H9 (cell line): ENCODE measurements around the gene PPP3CA. TPM values are rescaled to one million over a fixed set of nuclear protein-coding genes. Genes with fewer than 3 reads are reported as not detected.

ENCODE experiments used
- DNase-seq: peaks from one replicate; pipeline ENCODE4 v3.0.0-alpha.2; 2017
- H2AFZ ChIP-seq: one replicate; pipeline ENCODE4 v1.6.1; 2013; ENCODE audit warnings: mild to moderate bottlenecking, low read length, control low read depth, moderate library complexity
- H2AK5ac ChIP-seq: 2 replicates; pipeline ENCODE4 v1.6.1; 2013; ENCODE audit warnings: low read length, control low read depth, mixed read lengths; ENCODE audit not compliant: insufficient read length
- H2BK120ac ChIP-seq: one replicate; pipeline ENCODE4 v1.6.1; 2013; ENCODE audit warnings: low read depth, mild to moderate bottlenecking, low read length, control low read depth, inconsistent platforms; ENCODE audit not compliant: poor library complexity, severe bottlenecking
- H2BK12ac ChIP-seq: 2 replicates; pipeline ENCODE4 v1.6.1; 2013; ENCODE audit warnings: low read length, control low read depth, mixed read lengths, low read depth; ENCODE audit not compliant: insufficient read length
- H2BK15ac ChIP-seq: 2 replicates; pipeline ENCODE4 v1.6.1; 2013; ENCODE audit warnings: low read depth, low read length, control low read depth
- H2BK20ac ChIP-seq: one replicate; pipeline ENCODE4 v1.6.1; 2013; ENCODE audit warnings: low read depth, mild to moderate bottlenecking, low read length, control low read depth, inconsistent platforms; ENCODE audit not compliant: poor library complexity, severe bottlenecking
- H2BK5ac ChIP-seq: 2 replicates; pipeline ENCODE4 v1.6.1; 2013; ENCODE audit warnings: low read length, control low read depth, mixed read lengths; ENCODE audit not compliant: insufficient read length
- H3K14ac ChIP-seq: 2 replicates; pipeline ENCODE4 v1.6.1; 2013; ENCODE audit warnings: low read length, control low read depth; ENCODE audit not compliant: insufficient read depth
- H3K18ac ChIP-seq: 2 replicates; pipeline ENCODE4 v1.6.1; 2013; ENCODE audit warnings: low read depth, mild to moderate bottlenecking, mixed read lengths, low read length, control low read depth; ENCODE audit not compliant: insufficient read length
- H3K23ac ChIP-seq: 2 replicates; pipeline ENCODE4 v1.6.1; 2013; ENCODE audit warnings: low read length, control low read depth, mixed read lengths, low read depth; ENCODE audit not compliant: insufficient read length
- H3K23me2 ChIP-seq: 2 replicates; pipeline ENCODE4 v1.6.1; 2013; ENCODE audit warnings: low read depth, mild to moderate bottlenecking, mixed read lengths, low read length, control low read depth; ENCODE audit not compliant: insufficient read length, poor library complexity, severe bottlenecking
- H3K27ac ChIP-seq: 2 replicates; pipeline ENCODE4 v1.5.1; 2013; ENCODE audit warnings: low read length, control low read depth, mixed read lengths, low read depth; ENCODE audit not compliant: insufficient read length
- H3K27me3 ChIP-seq: 2 replicates; pipeline ENCODE4 v1.6.1; 2013; ENCODE audit warnings: low read length, control low read depth, inconsistent platforms; ENCODE audit not compliant: insufficient read depth
- H3K4ac ChIP-seq: 2 replicates; pipeline ENCODE4 v1.6.1; 2013; ENCODE audit warnings: low read depth, mild to moderate bottlenecking, control low read depth, inconsistent platforms, low read length, moderate library complexity
- H3K4me1 ChIP-seq: 2 replicates; pipeline ENCODE4 v1.6.1; 2013; ENCODE audit warnings: low read length, control low read depth, inconsistent platforms; ENCODE audit not compliant: insufficient read depth
- H3K4me2 ChIP-seq: 2 replicates; pipeline ENCODE4 v1.6.1; 2013; ENCODE audit warnings: low read length, control low read depth, mixed read lengths; ENCODE audit not compliant: insufficient read length, insufficient read depth
- H3K56ac ChIP-seq: 2 replicates; pipeline ENCODE4 v1.6.1; 2013; ENCODE audit warnings: low read depth, mild to moderate bottlenecking, mixed read lengths, low read length, control low read depth; ENCODE audit not compliant: insufficient read length
- H3K79me1 ChIP-seq: 2 replicates; pipeline ENCODE4 v1.6.1; 2013; ENCODE audit warnings: low read depth, mild to moderate bottlenecking, moderate library complexity, low read length, control low read depth, inconsistent platforms; ENCODE audit not compliant: insufficient read depth, poor library complexity, severe bottlenecking
- H3K79me2 ChIP-seq: 2 replicates; pipeline ENCODE4 v1.6.1; 2013; ENCODE audit warnings: low read length, control low read depth, inconsistent platforms; ENCODE audit not compliant: insufficient read depth
- H3K9ac ChIP-seq: 2 replicates; pipeline ENCODE4 v1.6.1; 2013; ENCODE audit warnings: low read length, control low read depth, mixed read lengths; ENCODE audit not compliant: insufficient read length; ENCODE audit errors: extremely low read depth
- H3K9me3 ChIP-seq: one replicate; pipeline ENCODE4 v1.6.1; 2013; ENCODE audit warnings: low read depth, low read length, inconsistent platforms; ENCODE audit not compliant: control insufficient read depth
- H3T11ph ChIP-seq: one replicate; pipeline ENCODE4 v1.6.1; 2013; ENCODE audit warnings: mild to moderate bottlenecking, low read length, control low read depth, inconsistent platforms
- H4K20me1 ChIP-seq: one replicate; pipeline ENCODE4 v1.6.1; 2013; ENCODE audit not compliant: control insufficient read depth, insufficient read length, insufficient read depth
- H4K5ac ChIP-seq: 2 replicates; pipeline ENCODE4 v1.6.1; 2013; ENCODE audit warnings: low read depth, mild to moderate bottlenecking, mixed read lengths, low read length, control low read depth; ENCODE audit not compliant: insufficient read length
- H4K8ac ChIP-seq: replicated peaks from 2 replicates; pipeline ENCODE4 v1.6.1; 2013; ENCODE audit warnings: low read length, control low read depth, mixed read lengths, low read depth; ENCODE audit not compliant: insufficient read length
- H4K91ac ChIP-seq: 2 replicates; pipeline ENCODE4 v1.6.1; 2013; ENCODE audit warnings: low read depth, mild to moderate bottlenecking, moderate library complexity, mixed read lengths, low read length, control low read depth; ENCODE audit not compliant: insufficient read length
- H3K27ac Mint-ChIP-seq, 3 experiments: 2 replicates in 2 of 3; 3 replicates in 1 of 3; pipeline ENCODE4 v1.8.0; 2020 to 2021; ENCODE audit warnings: mixed read lengths in 3 of 3, mild to moderate bottlenecking in 1 of 3, moderate library complexity in 1 of 3
- H3K27me3 Mint-ChIP-seq: 2 replicates; pipeline ENCODE4 v1.8.0; 2021; ENCODE audit warnings: low read depth, mild to moderate bottlenecking, moderate library complexity, mixed read lengths
- H3K36me3 Mint-ChIP-seq, 3 experiments: 2 replicates in 2 of 3; 3 replicates in 1 of 3; pipeline ENCODE4 v1.8.0; 2020 to 2021; ENCODE audit warnings: low read depth in 3 of 3, mixed read lengths in 3 of 3; ENCODE audit not compliant: insufficient read depth in 1 of 3
- H3K4me1 Mint-ChIP-seq, 2 experiments: 2 replicates each; pipeline ENCODE4 v1.8.0; 2020; ENCODE audit warnings: mixed read lengths in 2 of 2
- H3K4me3 Mint-ChIP-seq, 2 experiments: 2 replicates in 1 of 2; 3 replicates in 1 of 2; pipeline ENCODE4 v1.8.0; 2020 to 2021; ENCODE audit warnings: mild to moderate bottlenecking in 2 of 2, mixed read lengths in 2 of 2, moderate library complexity in 1 of 2
- H3K9me3 Mint-ChIP-seq, 2 experiments: 2 replicates in 1 of 2; 3 replicates in 1 of 2; pipeline ENCODE4 v1.8.0; 2020; ENCODE audit warnings: mild to moderate bottlenecking in 2 of 2, mixed read lengths in 2 of 2, moderate library complexity in 1 of 2
- WGBS: extraction: QIAGEN DNeasy Blood & Tissue Kit; methylation state at CpG from one replicate; pipeline ENCODE4 v1.1.7; 2013; ENCODE audit warnings: missing lambda C conversion rate, low lambda C conversion rate, mixed read lengths; ENCODE audit not compliant: insufficient read length; ENCODE audit errors: extremely low coverage; 5-methylcytosine and 5-hydroxymethylcytosine counted together
- total RNA-seq: library from RNA; stranded (reverse); gene quantifications from 2 replicates; pipeline ENCODE4 v1.2.1, GENCODE V29; 2021
- TF ChIP-seq, protein P1 (sequence below): fragments of 200-600 bp; sonication (generic); conservative IDR thresholded peaks from 3 replicates; pipeline ENCODE4 v1.8.0; 2021; ENCODE audit warnings: antibody characterized with exemption, mild to moderate bottlenecking

The PPP3CA gene
- total RNA-seq, 1 experiment from 2014 or later = 16.8 TPM

DNA sequence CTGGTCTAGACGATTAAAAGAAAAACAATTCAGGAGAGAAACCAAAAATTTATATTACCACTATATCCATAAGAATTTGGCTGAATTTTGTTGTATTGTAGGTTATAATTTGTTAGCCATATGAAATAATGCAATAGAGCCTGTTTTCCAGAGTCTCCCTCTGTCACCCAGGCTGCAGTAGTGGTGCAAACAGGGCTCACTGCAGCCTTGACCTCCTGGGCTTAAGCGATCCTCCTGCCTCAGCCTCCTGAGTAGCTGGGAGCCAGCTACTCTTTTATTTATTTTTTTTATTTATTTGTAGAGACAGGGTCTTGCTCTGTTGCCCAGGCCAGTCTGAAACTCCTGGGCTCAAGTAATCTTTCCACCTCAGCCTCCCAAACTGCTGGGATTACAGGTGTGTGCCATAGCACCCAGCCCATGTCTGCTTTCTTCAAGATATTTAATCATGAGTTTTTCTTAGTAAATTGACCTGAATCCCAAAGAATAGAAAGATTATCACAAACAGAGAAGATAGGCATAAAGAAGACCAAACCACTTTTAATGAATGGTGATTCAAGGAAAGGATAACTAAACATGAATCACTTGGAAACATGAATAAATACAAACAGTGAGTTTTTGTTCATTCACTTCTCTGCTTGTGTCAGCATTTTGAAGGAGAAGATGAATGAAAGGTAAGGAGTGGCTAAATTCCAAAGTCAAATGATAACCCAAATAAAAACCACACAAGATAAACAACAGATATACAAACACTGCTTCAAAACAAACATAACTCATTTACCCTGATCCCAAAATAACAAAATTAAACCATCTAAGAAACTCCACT is 82.1 kb downstream of the PPP3CA start:
- no peaks in the 10 kb centered on the region for H3K27me3 Mint-ChIP-seq
- H3K27ac ChIP-seq = no peak overlapping the region
- H4K20me1 ChIP-seq = no peaks in the 10 kb centered on the region
- no peak for DNase-seq
- no peak overlapping the region for H2AFZ ChIP-seq
- H2BK15ac ChIP-seq = no peak overlapping the region
- no peak overlapping the region for H3K18ac ChIP-seq
- H2AK5ac ChIP-seq = no peak overlapping the region
- no peaks in the 10 kb centered on the region; the same call in 1 of the 2 replicates for H3K4me1 ChIP-seq
- TF ChIP-seq, protein P1, sequence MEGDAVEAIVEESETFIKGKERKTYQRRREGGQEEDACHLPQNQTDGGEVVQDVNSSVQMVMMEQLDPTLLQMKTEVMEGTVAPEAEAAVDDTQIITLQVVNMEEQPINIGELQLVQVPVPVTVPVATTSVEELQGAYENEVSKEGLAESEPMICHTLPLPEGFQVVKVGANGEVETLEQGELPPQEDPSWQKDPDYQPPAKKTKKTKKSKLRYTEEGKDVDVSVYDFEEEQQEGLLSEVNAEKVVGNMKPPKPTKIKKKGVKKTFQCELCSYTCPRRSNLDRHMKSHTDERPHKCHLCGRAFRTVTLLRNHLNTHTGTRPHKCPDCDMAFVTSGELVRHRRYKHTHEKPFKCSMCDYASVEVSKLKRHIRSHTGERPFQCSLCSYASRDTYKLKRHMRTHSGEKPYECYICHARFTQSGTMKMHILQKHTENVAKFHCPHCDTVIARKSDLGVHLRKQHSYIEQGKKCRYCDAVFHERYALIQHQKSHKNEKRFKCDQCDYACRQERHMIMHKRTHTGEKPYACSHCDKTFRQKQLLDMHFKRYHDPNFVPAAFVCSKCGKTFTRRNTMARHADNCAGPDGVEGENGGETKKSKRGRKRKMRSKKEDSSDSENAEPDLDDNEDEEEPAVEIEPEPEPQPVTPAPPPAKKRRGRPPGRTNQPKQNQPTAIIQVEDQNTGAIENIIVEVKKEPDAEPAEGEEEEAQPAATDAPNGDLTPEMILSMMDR = no peak
- H3K9me3 Mint-ChIP-seq = no peaks in the 10 kb centered on the region
- no peak overlapping the region for H3K4me3 Mint-ChIP-seq
- no peak overlapping the region for H4K5ac ChIP-seq
- no peak overlapping the region for H2BK20ac ChIP-seq
- H2BK120ac ChIP-seq = no peak overlapping the region
- no peak overlapping the region for H4K8ac ChIP-seq
- peak overlapping the region in 2 of 3 experiments; percentile 31 to 55; a peak in 2 of 7 replicates for H3K27ac Mint-ChIP-seq
- no peak overlapping the region for H4K91ac ChIP-seq
- no peaks in the 10 kb centered on the region for H3K36me3 Mint-ChIP-seq
- no peaks in the 10 kb centered on the region for H3K27me3 ChIP-seq
- no peaks in the 10 kb centered on the region for H3K79me2 ChIP-seq
- H3K23ac ChIP-seq = no peak overlapping the region
- no peak overlapping the region for H2BK5ac ChIP-seq
- H3K23me2 ChIP-seq = no peaks in the 10 kb centered on the region
- H3K4me2 ChIP-seq = no peak overlapping the region
- no peak overlapping the region for H3K56ac ChIP-seq
- no peak overlapping the region for H2BK12ac ChIP-seq
- H3K9me3 ChIP-seq = no peaks in the 10 kb centered on the region
- H3K79me1 ChIP-seq = no peaks in the 10 kb centered on the region
- no CpG with 5 or more reads among the region's 2 CpGs for WGBS
- no peak overlapping the region for H3K14ac ChIP-seq
- peaks cover 4 to 37% of the 10 kb centered on the region in 2 experiments; a peak in 3 of 4 replicates for H3K4me1 Mint-ChIP-seq
- H3T11ph ChIP-seq = no peak overlapping the region
- H3K9ac ChIP-seq = no peak overlapping the region
- no peak overlapping the region for H3K4ac ChIP-seq
